ENCODE data around the gene TSPAN3. TPM values are rescaled to one million over a fixed set of nuclear protein-coding genes. Genes with fewer than 3 reads are reported as not detected.

The TSPAN3 gene
- total RNA-seq, 1 donor from 2014 or later: 187 TPM

GRCh38 chr15:76998663-76999285 is 72.1 kb downstream of the TSPAN3 start:
- TF ChIP-seq CTCF (IDR thresholded peaks at IDR 0.05; ENCODE audit: insufficient read depth, low read length, severe bottlenecking): no peak
- Histone ChIP-seq H3K4me3 (ENCODE audit: low read depth, low read length) (no peak overlapping the region), H3K36me3 (ENCODE audit: control insufficient read depth, insufficient read depth, low read length) (no peaks in the 10 kb centered on the region), H3K27me3 (ENCODE audit: control insufficient read depth, insufficient read depth, low read length) (no peaks in the 10 kb centered on the region)
- FAIRE-seq (no peak), DNase-seq (ENCODE audit: low read depth) (no peak)

DNA sequence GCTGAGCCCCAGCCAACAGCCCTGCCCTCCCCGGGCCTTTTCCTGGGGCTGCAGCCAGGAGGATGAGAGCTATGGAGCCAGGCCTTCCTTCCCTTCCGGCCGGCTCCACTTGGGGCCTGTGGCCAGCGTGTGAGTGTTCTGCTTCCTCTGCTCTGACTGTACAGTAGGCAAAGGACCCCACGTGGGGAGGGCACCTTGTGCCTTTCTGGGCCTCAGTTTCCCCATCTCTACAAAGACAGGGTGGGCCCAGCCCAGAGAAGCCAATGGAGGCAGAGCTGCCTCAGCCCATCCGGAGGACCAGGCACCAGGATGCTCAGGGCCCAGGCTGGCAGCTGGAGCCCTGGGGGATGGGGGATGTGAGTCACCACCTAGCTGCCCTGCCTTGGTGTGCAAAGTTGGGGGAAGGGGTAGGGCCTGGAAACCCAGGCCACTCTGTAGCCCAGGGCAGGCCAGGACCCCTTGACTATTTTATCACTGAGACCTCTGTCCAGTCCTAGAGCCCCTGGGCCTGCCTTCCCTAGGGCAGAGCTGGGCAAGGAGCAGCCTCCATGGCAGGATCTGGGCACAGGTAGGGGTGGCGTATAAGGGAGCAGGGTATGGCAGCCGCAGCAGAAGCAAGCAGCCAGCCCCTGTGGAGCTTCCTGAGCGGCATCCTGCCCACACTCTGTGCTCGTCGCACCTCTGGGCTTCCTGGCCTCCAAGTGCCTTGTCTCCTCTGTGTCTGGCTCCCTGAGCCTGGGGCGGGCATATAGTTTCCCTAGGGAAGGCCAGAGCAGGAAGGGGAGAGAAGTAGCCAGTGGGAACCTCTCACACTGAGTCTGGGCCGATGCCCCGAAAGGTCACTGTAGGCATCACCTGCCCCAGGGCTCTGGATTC is 74.1 kb downstream of the TSPAN3 start:
- no peak overlapping the region for H3K4me3 ChIP-seq (ENCODE audit: low read depth, low read length)
- TF ChIP-seq CTCF (IDR thresholded peaks at IDR 0.05; ENCODE audit: insufficient read depth, low read length, severe bottlenecking): no peak
- H3K36me3 ChIP-seq (ENCODE audit: control insufficient read depth, insufficient read depth, low read length): no peaks in the 10 kb centered on the region
- no peaks in the 10 kb centered on the region for H3K27me3 ChIP-seq (ENCODE audit: control insufficient read depth, insufficient read depth, low read length)
- DNase-seq (ENCODE audit: low read depth): peak; percentile 27
- no peak for FAIRE-seq

DNA sequence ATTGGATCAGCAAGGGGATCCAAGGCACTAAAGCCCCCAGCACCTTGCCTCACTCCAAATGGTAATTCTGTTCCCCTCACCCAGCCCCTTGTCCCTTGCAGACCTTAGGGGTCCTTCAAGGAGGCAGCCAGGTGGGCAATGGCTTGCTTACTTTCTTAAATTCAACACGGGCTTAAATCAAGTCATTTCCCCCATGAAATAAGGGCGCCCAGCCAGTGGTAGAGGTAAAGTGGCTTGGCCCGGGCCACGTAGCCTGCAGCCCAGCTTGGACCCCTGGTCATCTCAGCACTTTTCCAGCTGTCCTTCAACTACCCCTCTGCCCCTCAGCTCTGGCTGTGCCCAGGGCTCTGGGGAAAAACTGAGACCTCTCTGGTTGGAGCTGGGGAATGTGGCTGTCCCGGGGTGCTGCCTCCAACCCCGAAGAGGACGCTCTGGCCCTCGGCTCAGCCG is 74.8 kb downstream of the TSPAN3 start:
- Histone ChIP-seq H3K36me3 (ENCODE audit: control insufficient read depth, insufficient read depth, low read length) (no peaks in the 10 kb centered on the region), H3K27me3 (ENCODE audit: control insufficient read depth, insufficient read depth, low read length) (no peaks in the 10 kb centered on the region), H3K4me3 (ENCODE audit: low read depth, low read length) (no peak overlapping the region)
- FAIRE-seq (no peak), DNase-seq (ENCODE audit: low read depth) (no peak)
- TF ChIP-seq CTCF (IDR thresholded peaks at IDR 0.05; ENCODE audit: insufficient read depth, low read length, severe bottlenecking): no peak

GRCh38 chr15:76994971-76995945 is 75.7 kb downstream of the TSPAN3 start, which contains the start of gene PSTPIP1:
PSTPIP1 (plus strand) TSS chr15:76995126; CDS start chr15:76995574, 448 bp downstream.
- H3K4me3 ChIP-seq (ENCODE audit: low read depth, low read length): no peak within 1 kb of the TSS
- no peaks in the 10 kb centered on the region for H3K36me3 ChIP-seq (ENCODE audit: control insufficient read depth, insufficient read depth, low read length)
- no peak for TF ChIP-seq CTCF (IDR thresholded peaks at IDR 0.05; ENCODE audit: insufficient read depth, low read length, severe bottlenecking)
- H3K27me3 ChIP-seq (ENCODE audit: control insufficient read depth, insufficient read depth, low read length): no peaks in the 10 kb centered on the region
- FAIRE-seq: no peak
- DNase-seq (ENCODE audit: low read depth): peak; percentile 36

GRCh38 chr15:76994496-76994895 is 76.4 kb downstream of the TSPAN3 start:
- H3K27me3 ChIP-seq (ENCODE audit: control insufficient read depth, insufficient read depth, low read length): no peaks in the 10 kb centered on the region
- H3K4me3 ChIP-seq (ENCODE audit: low read depth, low read length): no peak overlapping the region
- DNase-seq (ENCODE audit: low read depth): no peak
- FAIRE-seq: no peak
- TF ChIP-seq CTCF (IDR thresholded peaks at IDR 0.05; ENCODE audit: insufficient read depth, low read length, severe bottlenecking): no peak
- no peaks in the 10 kb centered on the region for H3K36me3 ChIP-seq (ENCODE audit: control insufficient read depth, insufficient read depth, low read length)

Data from bronchial epithelial cell (primary cell).